Sigmoid colon (tissue), 7 donors: ENCODE results near the gene PRDX2. TPM values are rescaled to one million over a fixed set of nuclear protein-coding genes. Genes with fewer than 3 reads are reported as not detected.
"Not testable (repeated sequence)": the region's sequence is repeated elsewhere in the genome, so short reads cannot be mapped to it uniquely, and the experiment has no call there.

Experiments used
- DNase-seq: peaks from one replicate; pipeline ENCODE4 v3.0.0-alpha.2; 2019
- H3K27ac ChIP-seq, 4 donors: fragments of 200-600 bp; sonication (generic); one replicate each; pipeline ENCODE4 v1.5.1; 2016 to 2019; ENCODE audit warnings: mild to moderate bottlenecking in 1 of 4
- H3K27me3 ChIP-seq, 3 donors: fragments of 200-600 bp; sonication (generic); one replicate each; pipeline ENCODE4 v1.5.1; 2019; ENCODE audit warnings: mild to moderate bottlenecking in 1 of 3
- H3K36me3 ChIP-seq, 4 donors: fragments of 200-600 bp; sonication (generic); one replicate each; pipeline ENCODE4 v1.5.1; 2016 to 2019
- H3K4me1 ChIP-seq, 4 donors: fragments of 200-600 bp; sonication (generic); one replicate each; pipeline ENCODE4 v1.5.1; 2017 to 2019
- H3K4me3 ChIP-seq, 4 donors: fragments of 200-600 bp; sonication (generic); one replicate each; pipeline ENCODE4 v1.5.1; 2017 to 2019; ENCODE audit warnings: mild to moderate bottlenecking in 2 of 4, moderate library complexity in 1 of 4
- H3K9me3 ChIP-seq, 4 donors: fragments of 200-600 bp in 3 of 4; sonication (generic) in 3 of 4; one replicate each; pipeline versions ENCODE4 v1.5.1 to v1.6.1; 2013 to 2019
- EP300 ChIP-seq, 4 donors: sonication (generic); formaldehyde crosslinking; IDR thresholded peaks; one replicate each; pipeline ENCODE4 v1.6.1; 2017; ENCODE audit warnings: antibody characterized with exemption in 4 of 4
- POLR2A ChIP-seq, 2 donors: fragments of 450-650 bp; IDR thresholded peaks; one replicate each; pipeline ENCODE4 v1.6.1; 2016; ENCODE audit warnings: antibody characterized with exemption in 2 of 2, mild to moderate bottlenecking in 2 of 2, moderate library complexity in 2 of 2
- POLR2AphosphoS5 ChIP-seq, 4 donors: sonication (generic); formaldehyde crosslinking; IDR thresholded peaks; one replicate each; pipeline ENCODE4 v1.6.1; 2017; ENCODE audit warnings: antibody characterized with exemption in 4 of 4
- WGBS, 2 donors: extraction: QIAGEN DNeasy Blood & Tissue Kit; methylation state at CpG; one replicate each; pipeline ENCODE4 v1.1.7; 2013; 5-methylcytosine and 5-hydroxymethylcytosine counted together
- intact Hi-C: fragments of 100-400 bp; cut with DNase I; formaldehyde crosslinking; loops from one replicate; pipeline ENCODE4 v1.15.1; 2023
- polyA plus RNA-seq, 3 donors: library from polyadenylated mRNA; stranded (reverse); fragments of 200-250 nt; gene quantifications; one replicate each; pipeline ENCODE4 v1.2.3, GENCODE V29; 2013
- total RNA-seq, 4 donors: library from RNA; depleted of rRNA; stranded (reverse); fragments of >200 nt; gene quantifications; one replicate each; pipeline ENCODE4 v1.1.0, GENCODE V29; 2016
- TF ChIP-seq, protein P1 (sequence below), 4 experiments: fragments of 450-650 bp in 3 of 4; fragments of 200-600 bp in 1 of 4; IDR thresholded peaks; one replicate each; pipeline ENCODE4 v1.5.1; 2016 to 2019; ENCODE audit warnings: antibody characterized with exemption in 4 of 4, mild to moderate bottlenecking in 3 of 4, moderate library complexity in 2 of 4
- donor health status: healthy with polysubstance abuse.
- donor health status: Bipolar disorder and iron deficiency.
- donor health status: healthy.

Gene PRDX2
- total and polyA plus RNA-seq, 7 donors: 248 to 379 (median 277) TPM

DNA sequence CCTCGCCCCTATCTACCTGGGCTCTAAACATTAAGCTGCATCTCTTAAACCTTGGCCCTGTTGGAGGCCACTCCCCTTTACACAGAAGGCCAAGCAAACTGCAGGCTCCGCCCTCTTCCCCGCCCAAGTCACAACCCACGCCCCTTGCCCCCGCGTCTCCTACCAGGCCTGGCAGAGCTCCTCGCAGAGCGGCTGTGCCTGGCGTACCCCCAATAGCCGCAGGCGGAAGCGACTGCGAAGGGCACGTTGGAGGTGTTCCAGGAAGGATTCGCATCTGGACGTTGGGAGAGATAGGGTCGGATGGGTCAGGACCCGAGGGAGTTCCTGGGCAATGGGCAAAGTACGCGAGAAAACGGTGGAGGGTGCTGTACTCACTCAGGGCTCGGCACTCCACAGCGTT, 26.9 kb upstream of the PRDX2 start:
- Histone ChIP-seq H3K4me3 (no peak overlapping the region), H3K4me1 (peaks cover 0 to 17% (median 12%) of the 10 kb centered on the region in 4 donors), H3K27ac (no peak overlapping the region), H3K27me3 (peaks cover 47 to 100% (median 86%) of the 10 kb centered on the region in 3 donors), H3K36me3 (no peaks in the 10 kb centered on the region), H3K9me3 (no peaks in the 10 kb centered on the region)
- WGBS, 2 donors: 3 to 8% methylated on average over 23 of the region's 23 CpGs
- intact Hi-C loops: no loop called here
- DNase-seq: no peak
- TF ChIP-seq EP300 (IDR thresholded peaks at IDR 0.05) (no peak), POLR2A (IDR thresholded peaks at IDR 0.05) (no peak)

DNA sequence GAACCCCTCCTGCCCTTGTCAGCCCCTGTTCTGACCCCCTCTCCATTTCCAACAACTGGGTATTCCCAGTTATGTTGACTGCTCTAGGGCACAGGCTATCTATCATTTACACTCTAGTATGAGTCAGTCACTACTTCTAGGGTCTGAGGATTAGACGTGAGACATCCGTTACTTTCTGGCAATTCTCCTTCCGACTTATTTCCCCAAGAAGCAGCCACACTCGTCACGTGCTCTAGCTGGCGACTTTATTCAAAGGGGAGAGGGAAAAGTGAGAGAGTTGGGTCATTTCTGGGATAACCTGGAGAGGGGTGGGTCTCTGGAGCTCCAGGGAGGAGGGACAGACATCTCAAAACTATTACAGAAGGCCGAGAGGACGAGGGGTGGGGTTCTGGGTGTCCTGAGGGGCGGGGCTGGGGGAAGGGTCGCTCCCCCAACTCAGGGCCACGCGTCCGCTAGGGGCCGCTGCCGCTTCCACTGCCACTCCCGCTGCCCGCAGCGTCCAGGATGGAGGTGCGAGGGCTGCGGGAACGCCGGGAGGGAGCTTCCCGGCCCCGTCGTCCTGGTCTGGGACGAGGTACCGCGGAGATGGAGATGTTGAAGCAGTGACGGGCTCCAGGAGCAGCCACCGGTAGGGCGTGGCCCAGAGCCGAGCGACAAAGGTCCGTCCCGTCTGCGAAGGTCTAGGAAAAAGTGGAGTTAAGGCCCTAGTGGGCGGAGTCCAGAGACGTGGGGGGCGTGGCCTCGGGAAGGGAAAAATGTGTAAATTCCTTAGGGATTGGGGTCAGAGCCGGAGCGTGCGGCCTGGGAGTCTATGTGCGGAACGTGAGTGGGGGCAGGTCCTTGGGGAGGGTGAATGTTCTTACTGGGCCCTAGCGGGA, 23.9 kb upstream of the PRDX2 start:
- Histone ChIP-seq H3K27ac (no peak overlapping the region), H3K36me3 (no peaks in the 10 kb centered on the region), H3K4me3 (no peak overlapping the region), H3K9me3 (no peaks in the 10 kb centered on the region), H3K4me1 (peaks cover 0 to 9% (median 2%) of the 10 kb centered on the region in 4 donors), H3K27me3 (peaks cover 25 to 71% (median 59%) of the 10 kb centered on the region in 3 donors)
- intact Hi-C loops: no loop called here
- TF ChIP-seq, protein P1, sequence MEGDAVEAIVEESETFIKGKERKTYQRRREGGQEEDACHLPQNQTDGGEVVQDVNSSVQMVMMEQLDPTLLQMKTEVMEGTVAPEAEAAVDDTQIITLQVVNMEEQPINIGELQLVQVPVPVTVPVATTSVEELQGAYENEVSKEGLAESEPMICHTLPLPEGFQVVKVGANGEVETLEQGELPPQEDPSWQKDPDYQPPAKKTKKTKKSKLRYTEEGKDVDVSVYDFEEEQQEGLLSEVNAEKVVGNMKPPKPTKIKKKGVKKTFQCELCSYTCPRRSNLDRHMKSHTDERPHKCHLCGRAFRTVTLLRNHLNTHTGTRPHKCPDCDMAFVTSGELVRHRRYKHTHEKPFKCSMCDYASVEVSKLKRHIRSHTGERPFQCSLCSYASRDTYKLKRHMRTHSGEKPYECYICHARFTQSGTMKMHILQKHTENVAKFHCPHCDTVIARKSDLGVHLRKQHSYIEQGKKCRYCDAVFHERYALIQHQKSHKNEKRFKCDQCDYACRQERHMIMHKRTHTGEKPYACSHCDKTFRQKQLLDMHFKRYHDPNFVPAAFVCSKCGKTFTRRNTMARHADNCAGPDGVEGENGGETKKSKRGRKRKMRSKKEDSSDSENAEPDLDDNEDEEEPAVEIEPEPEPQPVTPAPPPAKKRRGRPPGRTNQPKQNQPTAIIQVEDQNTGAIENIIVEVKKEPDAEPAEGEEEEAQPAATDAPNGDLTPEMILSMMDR (IDR thresholded peaks at IDR 0.05): no peak
- TF ChIP-seq POLR2A (IDR thresholded peaks at IDR 0.05) (no peak), EP300 (IDR thresholded peaks at IDR 0.05) (no peak), POLR2AphosphoS5 (IDR thresholded peaks at IDR 0.05) (no peak)
- WGBS, 2 donors: 7% methylated on average over 46 of the region's 46 CpGs
- DNase-seq: no peak

- no peak overlapping the region for H3K27ac ChIP-seq
- intact Hi-C loops: no loop called here
- WGBS, 2 donors: 84 to 87% methylated on average over 2 of the region's 2 CpGs
- no peaks in the 10 kb centered on the region for H3K9me3 ChIP-seq
- H3K4me3 ChIP-seq: no peak overlapping the region
- H3K27me3 ChIP-seq: peaks cover 4 to 33% (median 23%) of the 10 kb centered on the region in 3 donors
- no peaks in the 10 kb centered on the region for H3K36me3 ChIP-seq
- TF ChIP-seq POLR2A (IDR thresholded peaks at IDR 0.05) (no peak), POLR2AphosphoS5 (IDR thresholded peaks at IDR 0.05) (no peak), EP300 (IDR thresholded peaks at IDR 0.05) (no peak)
- TF ChIP-seq, protein P1 (IDR thresholded peaks at IDR 0.05): no peak
- peaks cover 0 to 4% (median 2%) of the 10 kb centered on the region in 4 donors for H3K4me1 ChIP-seq
- DNase-seq: no peak
Observed at GRCh38 chr19:12821761-12822160, 20.2 kb upstream of the PRDX2 start.

- intact Hi-C loops, H3K27me3 ChIP-seq, H3K36me3 ChIP-seq: not testable (repeated sequence)
Observed at GRCh38 chr19:12817810-12818209, 16.2 kb upstream of the PRDX2 start.

GRCh38 chr19:12817188-12817587, 15.6 kb upstream of the PRDX2 start:
- H3K4me3 ChIP-seq, H3K4me1 ChIP-seq, intact Hi-C loops, H3K9me3 ChIP-seq, H3K36me3 ChIP-seq, H3K27me3 ChIP-seq, DNase-seq, H3K27ac ChIP-seq: not testable (repeated sequence)
- WGBS, 2 donors: 86 to 90% methylated on average over 6 of the region's 6 CpGs

More at GRCh38 chr19:12817810-12818209, 16.2 kb upstream of the PRDX2 start:
- not testable (repeated sequence) for H3K9me3 ChIP-seq, DNase-seq, H3K27ac ChIP-seq, H3K4me3 ChIP-seq, H3K4me1 ChIP-seq
- 91 to 94% methylated on average over 11 of the region's 11 CpGs for WGBS, 2 donors

GRCh38 chr19:12815088-12815487, 13.5 kb upstream of the PRDX2 start:
- intact Hi-C loops: no loop called here
- H3K27ac ChIP-seq: no peak overlapping the region
- TF ChIP-seq EP300 (IDR thresholded peaks at IDR 0.05) (no peak), POLR2A (IDR thresholded peaks at IDR 0.05) (no peak), POLR2AphosphoS5 (IDR thresholded peaks at IDR 0.05) (no peak)
- TF ChIP-seq, protein P1 (IDR thresholded peaks at IDR 0.05): no peak
- 96% methylated on average over 7 of the region's 7 CpGs for WGBS, 2 donors
- no peak overlapping the region for H3K4me3 ChIP-seq
- no peaks in the 10 kb centered on the region for H3K4me1 ChIP-seq
- no peaks in the 10 kb centered on the region for H3K27me3 ChIP-seq
- peaks cover 0 to 5% (median 3%) of the 10 kb centered on the region in 4 donors for H3K36me3 ChIP-seq
- no peak for DNase-seq
- no peaks in the 10 kb centered on the region for H3K9me3 ChIP-seq
